Fibroblast of lung (primary cell): ENCODE data around the gene TMEM125.

Experiments
- EZH2 ChIP-seq: IDR thresholded peaks from 2 replicates; pipeline ENCODE4 v1.5.1; 2012; ENCODE audit warnings: low read length, control low read depth, mild to moderate bottlenecking; ENCODE audit errors: missing control alignments
- TF ChIP-seq, protein P1 (sequence below), 2 donors: IDR thresholded peaks in 1 of 2; conservative IDR thresholded peaks in 1 of 2; 1 replicate in 1 of 2; 2 replicates in 1 of 2; pipeline ENCODE4 v1.5.1; 2011 to 2012; ENCODE audit warnings: low read length in 2 of 2, control low read depth in 1 of 2, inconsistent platforms in 1 of 2, low read depth in 1 of 2, mild to moderate bottlenecking in 1 of 2

DNA sequence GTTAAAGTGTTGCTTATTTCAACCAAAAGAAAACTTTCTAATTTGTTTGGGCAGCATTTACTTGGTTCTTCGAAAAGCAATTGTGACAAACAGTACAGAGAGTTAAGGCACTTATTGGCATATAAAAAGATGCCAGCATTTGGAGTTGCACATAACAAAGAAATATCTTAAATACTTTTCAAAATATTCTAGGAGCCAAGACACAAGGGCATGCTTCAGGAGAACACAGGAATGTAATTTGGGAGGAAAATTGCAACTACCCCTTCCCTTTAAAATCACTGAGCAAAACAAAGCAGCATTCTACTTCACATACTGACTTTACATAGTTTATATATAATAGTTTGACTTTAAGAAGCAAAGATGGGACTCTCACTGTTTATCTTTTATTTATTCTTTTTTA, 26.4 kb downstream of the TMEM125 start:
- no peak for TF ChIP-seq EZH2
- TF ChIP-seq, protein P1, sequence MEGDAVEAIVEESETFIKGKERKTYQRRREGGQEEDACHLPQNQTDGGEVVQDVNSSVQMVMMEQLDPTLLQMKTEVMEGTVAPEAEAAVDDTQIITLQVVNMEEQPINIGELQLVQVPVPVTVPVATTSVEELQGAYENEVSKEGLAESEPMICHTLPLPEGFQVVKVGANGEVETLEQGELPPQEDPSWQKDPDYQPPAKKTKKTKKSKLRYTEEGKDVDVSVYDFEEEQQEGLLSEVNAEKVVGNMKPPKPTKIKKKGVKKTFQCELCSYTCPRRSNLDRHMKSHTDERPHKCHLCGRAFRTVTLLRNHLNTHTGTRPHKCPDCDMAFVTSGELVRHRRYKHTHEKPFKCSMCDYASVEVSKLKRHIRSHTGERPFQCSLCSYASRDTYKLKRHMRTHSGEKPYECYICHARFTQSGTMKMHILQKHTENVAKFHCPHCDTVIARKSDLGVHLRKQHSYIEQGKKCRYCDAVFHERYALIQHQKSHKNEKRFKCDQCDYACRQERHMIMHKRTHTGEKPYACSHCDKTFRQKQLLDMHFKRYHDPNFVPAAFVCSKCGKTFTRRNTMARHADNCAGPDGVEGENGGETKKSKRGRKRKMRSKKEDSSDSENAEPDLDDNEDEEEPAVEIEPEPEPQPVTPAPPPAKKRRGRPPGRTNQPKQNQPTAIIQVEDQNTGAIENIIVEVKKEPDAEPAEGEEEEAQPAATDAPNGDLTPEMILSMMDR (conservative IDR thresholded peaks at IDR 0.05 in 1 of 2, IDR thresholded peaks at IDR 0.05 in 1 of 2; ENCODE audit: low read depth in 1 of 2, low read length in 2 of 2), result no peak
